Heart left ventricle (tissue), 16 donors: ENCODE measurements around the gene TMEM11. TPM values are rescaled to one million over a fixed set of nuclear protein-coding genes. Genes with fewer than 3 reads are reported as not detected.

Source experiments
- ATAC-seq, 4 donors: fragments of 200-7000 bp; cut with Tn5 transposase; one replicate each; pipeline ENCODE4 v1.9.1; 2020 to 2022; ENCODE audit warnings: moderate library complexity in 4 of 4, mild to moderate bottlenecking in 3 of 4, moderate number of reproducible peaks in 1 of 4
- DNase-seq, 5 donors: peaks; one replicate each; pipeline ENCODE4 v3.0.0-alpha.2; 2020
- H3K27ac ChIP-seq, 12 donors: fragments of 200-600 bp; sonication (generic) in 4 of 12; one replicate each; pipeline versions ENCODE4 v1.5.0 to v1.8.0; 2016 to 2022; ENCODE audit warnings: mild to moderate bottlenecking in 2 of 12
- H3K27me3 ChIP-seq, 9 donors: fragments of 200-600 bp; sonication (generic) in 2 of 9; one replicate each; pipeline versions ENCODE4 v1.5.1 to v1.8.0; 2016 to 2022; ENCODE audit warnings: mild to moderate bottlenecking in 3 of 9
- H3K36me3 ChIP-seq, 9 donors: fragments of 200-600 bp; sonication (generic) in 2 of 9; one replicate each; pipeline versions ENCODE4 v1.5.0 to v1.8.0; 2018 to 2022; ENCODE audit warnings: mild to moderate bottlenecking in 2 of 9
- H3K4me1 ChIP-seq, 12 donors: fragments of 200-600 bp; sonication (generic) in 4 of 12; one replicate each; pipeline versions ENCODE4 v1.5.0 to v1.8.0; 2016 to 2022; ENCODE audit warnings: mild to moderate bottlenecking in 3 of 12
- H3K4me3 ChIP-seq, 12 donors: fragments of 200-600 bp; sonication (generic) in 4 of 12; one replicate each; pipeline versions ENCODE4 v1.5.0 to v1.8.0; 2017 to 2022; ENCODE audit warnings: mild to moderate bottlenecking in 9 of 12, moderate library complexity in 4 of 12
- H3K9me3 ChIP-seq, 12 donors: fragments of 200-600 bp; sonication (generic) in 4 of 12; one replicate each; pipeline versions ENCODE4 v1.5.0 to v1.8.0; 2016 to 2022; ENCODE audit warnings: mild to moderate bottlenecking in 1 of 12
- POLR2A ChIP-seq, 2 donors: fragments of 450-650 bp; IDR thresholded peaks; one replicate each; pipeline ENCODE4 v1.6.1; 2017; ENCODE audit warnings: antibody characterized with exemption in 2 of 2, mild to moderate bottlenecking in 2 of 2, moderate library complexity in 2 of 2
- WGBS, 4 donors: extraction: QIAGEN DNeasy Blood & Tissue Kit in 2 of 4; methylation state at CpG; one replicate each; pipeline versions ENCODE4 v1.1.5 to v1.1.7; 2013 to 2018; 5-methylcytosine and 5-hydroxymethylcytosine counted together
- intact Hi-C, 10 donors: fragments of 100-400 bp; cut with DNase I; formaldehyde crosslinking; loops; one replicate each; pipeline versions ENCODE4 v1.11.1 to v1.14.2; 2022
- polyA plus RNA-seq, 2 donors: library from polyadenylated mRNA; stranded (reverse); fragments of 200-250 nt; gene quantifications; one replicate each; pipeline ENCODE4 v1.2.3, GENCODE V29; 2013
- total RNA-seq, 9 donors: library from RNA; depleted of rRNA in 2 of 9; stranded (reverse); fragments of >200 nt in 2 of 9; fragmentation: NEBNext Ultra II Directional in 3 of 9; extraction: Animal tissue kit (Norgen Biotek cat#: 25700) in 3 of 9; gene quantifications; one replicate each; pipeline versions ENCODE4 v1.1.0 to v1.2.4, GENCODE V29; 2016 to 2023
- TF ChIP-seq, protein P1 (sequence below), 12 donors: fragments of 200-600 bp; sonication (generic) in 4 of 12; IDR thresholded peaks; one replicate each; pipeline versions ENCODE4 v1.5.0 to v1.8.0; 2018 to 2022; ENCODE audit warnings: antibody characterized with exemption in 12 of 12, mild to moderate bottlenecking in 5 of 12
- donor health status: ischemic (EF 13 %, LVEDD 7.1; RV severe dilation, severe dysfunction).
- donor health status: healthy with polysubstance abuse.
- donor health status: DM: no; HTN: yes; CAD: no.
- donor health status: DM: no; HTN: no; CAD: no.
- donor health status: ischemic (EF 25% LVEDD 6.9; RV normal size, moderate dysfunction).
- donor health status: ischemic (EF 25% LVEDD 5.7; RV mildly dilated, moderate dysfunction).
- donor health status: healthy.
- donor health status: DM: yes; HTN: yes; CAD: no.
- donor health status: ischemic (EF 35%, LVEDD 5.7; RV mildly dilated, moderate dysfunction).
- donor health status: nonischemic (EF 11% LVEDD 7.7; RV severe dilation, severe dysfunction).
- donor health status: DM: yes; HTN: yes; CAD: no.
- donor health status: PGD.
- donor health status: ischemic (EF 29% LVEDD 5.4; RV normal size, mild dysfunction).
- donor health status: nonischemic (EF 23%, LVEDD 6.1; RV moderate dilation, normal function).

The TMEM11 gene
- total and polyA plus RNA-seq, 11 donors = 23.2 to 59.7 (median 33.0) TPM

DNA sequence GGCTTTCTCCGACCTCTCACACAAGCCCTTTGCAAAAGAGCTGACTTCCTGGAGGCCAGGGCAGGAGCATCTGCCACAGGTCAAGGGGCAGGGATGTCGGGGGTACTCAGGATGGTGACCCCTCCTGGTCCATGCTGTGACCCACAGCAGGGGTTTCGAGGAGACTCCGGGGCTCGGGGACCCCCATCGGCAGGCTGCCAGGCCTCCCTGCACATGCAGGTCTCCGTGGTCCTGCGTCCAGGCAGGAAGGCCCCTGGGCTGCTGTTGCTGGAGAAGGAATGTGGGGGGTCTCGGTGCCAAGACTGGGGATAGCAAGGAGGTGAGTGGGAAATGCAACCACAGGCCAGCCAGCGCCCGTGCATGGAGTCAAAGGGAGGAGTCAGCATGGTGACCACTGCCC, 27.6 kb upstream of the TMEM11 start:
- intact Hi-C loops = loop anchor here in 4 of 10 donors (10.0 kb wide), 1 partner anchor 117 kb away; the partner anchor contains the start of gene DHRS7B (in 4 of the 4)
- TF ChIP-seq POLR2A (IDR thresholded peaks at IDR 0.05) = no peak
- TF ChIP-seq, protein P1, sequence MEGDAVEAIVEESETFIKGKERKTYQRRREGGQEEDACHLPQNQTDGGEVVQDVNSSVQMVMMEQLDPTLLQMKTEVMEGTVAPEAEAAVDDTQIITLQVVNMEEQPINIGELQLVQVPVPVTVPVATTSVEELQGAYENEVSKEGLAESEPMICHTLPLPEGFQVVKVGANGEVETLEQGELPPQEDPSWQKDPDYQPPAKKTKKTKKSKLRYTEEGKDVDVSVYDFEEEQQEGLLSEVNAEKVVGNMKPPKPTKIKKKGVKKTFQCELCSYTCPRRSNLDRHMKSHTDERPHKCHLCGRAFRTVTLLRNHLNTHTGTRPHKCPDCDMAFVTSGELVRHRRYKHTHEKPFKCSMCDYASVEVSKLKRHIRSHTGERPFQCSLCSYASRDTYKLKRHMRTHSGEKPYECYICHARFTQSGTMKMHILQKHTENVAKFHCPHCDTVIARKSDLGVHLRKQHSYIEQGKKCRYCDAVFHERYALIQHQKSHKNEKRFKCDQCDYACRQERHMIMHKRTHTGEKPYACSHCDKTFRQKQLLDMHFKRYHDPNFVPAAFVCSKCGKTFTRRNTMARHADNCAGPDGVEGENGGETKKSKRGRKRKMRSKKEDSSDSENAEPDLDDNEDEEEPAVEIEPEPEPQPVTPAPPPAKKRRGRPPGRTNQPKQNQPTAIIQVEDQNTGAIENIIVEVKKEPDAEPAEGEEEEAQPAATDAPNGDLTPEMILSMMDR (IDR thresholded peaks at IDR 0.05) = no peak
- Histone ChIP-seq H3K9me3 (no peaks in the 10 kb centered on the region), H3K36me3 (peaks cover 0 to 14% (median 0%) of the 10 kb centered on the region in 9 donors), H3K4me1 (peaks cover 0 to 39% (median 20%) of the 10 kb centered on the region in 12 donors), H3K27ac (peak overlapping the region in 1 of 12 donors; percentile 80), H3K4me3 (no peak overlapping the region), H3K27me3 (no peaks in the 10 kb centered on the region)
- ATAC-seq = no peak
- 82 to 89% (median 86%) methylated on average over 7 to 11 of the region's 11 CpGs for WGBS, 4 donors
- peak in 1 of 5 donors; percentile 41 for DNase-seq

DNA sequence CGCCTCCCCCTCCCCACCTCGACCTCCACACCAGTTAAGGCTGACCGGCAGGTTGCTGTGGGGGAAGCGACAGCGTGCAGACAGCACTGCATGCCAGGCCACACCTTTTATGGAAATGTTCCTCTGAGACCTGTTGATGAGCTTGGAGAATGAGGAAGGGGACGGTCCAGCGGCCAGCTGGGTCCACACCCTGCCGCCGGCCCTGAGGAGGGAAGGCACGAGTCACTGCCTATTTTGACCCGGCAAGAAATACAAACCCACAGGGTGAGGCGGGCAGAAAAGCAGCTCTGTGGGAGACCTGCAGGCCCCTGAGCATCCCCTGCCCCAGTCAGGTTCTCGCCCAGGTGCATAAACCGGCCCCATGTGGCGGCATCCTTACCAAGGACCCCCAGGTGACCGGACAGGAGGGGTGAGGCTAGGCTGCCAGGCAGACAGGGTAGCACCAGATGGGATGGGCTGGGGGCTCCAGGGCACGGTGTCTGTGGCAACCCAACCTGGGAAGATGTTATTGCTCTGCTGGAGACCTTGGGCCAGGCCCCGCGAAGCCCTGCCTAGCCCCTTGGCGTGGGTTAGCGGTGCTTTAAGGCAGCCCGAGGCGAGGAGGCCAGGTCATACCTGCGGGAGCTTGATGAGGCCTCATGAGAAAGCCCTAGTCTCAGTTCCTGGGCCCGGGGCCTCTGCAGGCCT, 26.6 kb upstream of the TMEM11 start:
- intact Hi-C loops = loop anchor here in 4 of 10 donors (10.0 kb wide), 1 partner anchor 116 kb away; the partner anchor contains the start of gene DHRS7B (in 4 of the 4)
- DNase-seq (peak in 1 of 5 donors; percentile 54), ATAC-seq (no peak)
- Histone ChIP-seq H3K4me1 (peaks cover 0 to 29% (median 15%) of the 10 kb centered on the region in 12 donors), H3K9me3 (no peaks in the 10 kb centered on the region), H3K27ac (no peak overlapping the region), H3K4me3 (no peak overlapping the region), H3K27me3 (no peaks in the 10 kb centered on the region), H3K36me3 (peaks cover 0 to 14% (median 0%) of the 10 kb centered on the region in 9 donors)
- TF ChIP-seq POLR2A (IDR thresholded peaks at IDR 0.05) = no peak
- TF ChIP-seq, protein P1 (IDR thresholded peaks at IDR 0.05) = no peak
- WGBS, 4 donors = 71 to 80% (median 76%) methylated on average over 24 to 25 of the region's 25 CpGs

DNA sequence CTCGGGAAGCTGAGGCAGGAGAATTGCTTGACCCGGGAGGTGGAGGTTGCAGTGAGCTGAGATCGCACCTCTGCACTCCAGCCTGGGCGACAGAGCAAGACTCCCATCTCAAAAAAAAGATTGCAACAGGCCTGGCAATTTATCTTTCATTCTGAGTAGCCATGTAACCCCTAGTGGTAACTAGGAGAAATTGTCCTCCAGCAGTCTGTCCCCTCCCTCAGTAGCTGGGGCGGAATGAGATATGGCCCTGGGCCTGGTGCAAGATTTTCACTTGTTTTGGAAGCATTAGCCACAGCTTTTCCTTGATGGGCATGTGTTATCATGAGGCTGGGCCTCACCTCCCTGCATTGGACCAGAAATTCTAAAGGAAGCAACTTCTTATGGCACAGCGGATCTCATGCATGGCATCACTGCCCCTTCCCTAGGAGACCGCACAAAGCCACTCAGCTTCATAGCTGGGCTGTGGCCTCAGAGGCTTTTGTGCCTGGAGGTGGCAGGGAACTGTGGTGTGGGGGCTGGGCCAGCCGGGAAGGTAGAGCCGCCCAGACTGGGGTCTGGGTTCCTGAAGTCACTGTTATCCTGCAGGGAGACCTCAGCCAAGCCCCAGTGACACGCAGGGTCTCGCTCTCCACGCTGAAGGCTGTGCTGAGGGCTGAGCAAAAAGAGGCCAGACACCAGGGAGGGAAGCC, 25.9 kb upstream of the TMEM11 start:
- peak in 1 of 5 donors; percentile 44 for DNase-seq
- 72 to 79% (median 78%) methylated on average over 11 to 12 of the region's 12 CpGs for WGBS, 4 donors
- Histone ChIP-seq H3K4me3 (no peak overlapping the region), H3K27me3 (no peaks in the 10 kb centered on the region), H3K27ac (no peak overlapping the region), H3K4me1 (peaks cover 0 to 27% (median 14%) of the 10 kb centered on the region in 12 donors), H3K9me3 (no peaks in the 10 kb centered on the region), H3K36me3 (peaks cover 0 to 14% (median 0%) of the 10 kb centered on the region in 9 donors)
- peak in 1 of 4 donors; percentile 7 for ATAC-seq
- intact Hi-C loops = loop anchor here in 4 of 10 donors (10.0 kb wide), 1 partner anchor 115 kb away; the partner anchor contains the start of gene DHRS7B (in 4 of the 4)
- no peak for TF ChIP-seq POLR2A (IDR thresholded peaks at IDR 0.05)
- TF ChIP-seq, protein P1 (IDR thresholded peaks at IDR 0.05) = peak; percentile 16 to 57 (median 34)

DNA sequence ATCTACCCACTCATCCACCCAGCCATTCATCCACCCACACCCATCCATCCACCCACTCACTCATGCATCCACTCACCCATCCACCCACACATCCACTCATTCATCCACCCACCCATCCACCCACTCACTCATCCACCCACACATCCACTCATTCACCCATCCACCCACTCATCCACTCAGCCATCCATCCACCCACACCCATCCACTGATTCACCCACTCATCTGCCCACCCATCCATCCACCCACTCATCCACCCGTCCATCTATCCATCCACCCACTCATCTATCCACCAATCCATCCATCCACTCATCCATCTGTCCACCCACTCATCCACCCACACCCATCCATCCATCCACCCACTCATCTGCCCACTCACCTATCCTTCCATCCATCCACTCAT, 22.0 kb upstream of the TMEM11 start:
- Histone ChIP-seq H3K4me1 (peaks cover 0 to 15% (median 0%) of the 10 kb centered on the region in 12 donors), H3K36me3 (no peaks in the 10 kb centered on the region), H3K4me3 (no peak overlapping the region), H3K27me3 (no peaks in the 10 kb centered on the region), H3K27ac (no peak overlapping the region), H3K9me3 (peaks cover 0 to 8% (median 2%) of the 10 kb centered on the region in 12 donors)
- ATAC-seq (no peak), DNase-seq (peak in 1 of 5 donors; percentile 4)
- 84 to 95% (median 88%) methylated on average over 1 of the region's 1 CpG for WGBS, 4 donors
- TF ChIP-seq POLR2A (IDR thresholded peaks at IDR 0.05) = no peak
- TF ChIP-seq, protein P1 (IDR thresholded peaks at IDR 0.05) = no peak
- intact Hi-C loops = no loop called here
